Vagina (tissue), 2 donors: Measurements from ENCODE around the gene KIAA0513. TPM values are rescaled to one million over a fixed set of nuclear protein-coding genes. Genes with fewer than 3 reads are reported as not detected.

Experiments used
- DNase-seq, 2 donors: peaks; one replicate each; pipeline ENCODE4 v3.0.0-alpha.2; 2017; ENCODE audit errors: extremely low spot score in 2 of 2
- H3K27ac ChIP-seq: fragments of 200-600 bp; sonication (generic); one replicate; pipeline ENCODE4 v1.5.1; 2019
- H3K27me3 ChIP-seq: fragments of 200-600 bp; sonication (generic); one replicate; pipeline ENCODE4 v1.5.1; 2019
- H3K36me3 ChIP-seq, 2 donors: fragments of 200-600 bp; sonication (generic); one replicate each; pipeline ENCODE4 v1.5.1; 2017 to 2019
- H3K4me1 ChIP-seq: fragments of 200-600 bp; sonication (generic); one replicate; pipeline ENCODE4 v1.5.1; 2019
- H3K4me3 ChIP-seq, 2 donors: fragments of 200-600 bp; sonication (generic); 1 replicate in 1 of 2; 2 replicates in 1 of 2; pipeline ENCODE4 v1.5.1; 2016 to 2019
- H3K9me3 ChIP-seq: fragments of 200-600 bp; sonication (generic); one replicate; pipeline ENCODE4 v1.5.1; 2019
- CTCF ChIP-seq, 3 experiments: fragments of 450-650 bp in 2 of 3; fragments of 200-600 bp in 1 of 3; sonication (generic) in 1 of 3; IDR thresholded peaks; one replicate each; pipeline ENCODE4 v1.5.1; 2017 to 2019; ENCODE audit warnings: antibody characterized with exemption in 3 of 3, mild to moderate bottlenecking in 2 of 3, moderate library complexity in 2 of 3
- POLR2A ChIP-seq, 2 donors: fragments of 450-650 bp; IDR thresholded peaks; one replicate each; pipeline ENCODE4 v1.6.1; 2017; ENCODE audit warnings: antibody characterized with exemption in 2 of 2, mild to moderate bottlenecking in 2 of 2, moderate library complexity in 2 of 2
- POLR2AphosphoS5 ChIP-seq, 2 donors: sonication (generic); formaldehyde crosslinking; IDR thresholded peaks; one replicate each; pipeline ENCODE4 v1.9.0; 2017; ENCODE audit warnings: antibody characterized with exemption in 2 of 2, mild to moderate bottlenecking in 2 of 2, low read depth in 1 of 2; ENCODE audit not compliant: insufficient read depth in 1 of 2
- intact Hi-C: fragments of 100-400 bp; cut with DNase I; formaldehyde crosslinking; loops from one replicate; pipeline ENCODE4 v1.15.1; 2023
- total RNA-seq: library from RNA; depleted of rRNA; stranded (reverse); fragments of >200 nt; gene quantifications from one replicate; pipeline ENCODE4 v1.2.3, GENCODE V29; 2016

The KIAA0513 gene
- total RNA-seq, 1 donor from 2014 or later, result 26.8 TPM

GRCh38 chr16:85055493-85056210 is 28.1 kb downstream of the KIAA0513 start:
- H3K4me1 ChIP-seq, result peaks cover 35% of the 10 kb centered on the region
- DNase-seq, result no peak
- no peaks in the 10 kb centered on the region for H3K36me3 ChIP-seq
- peak overlapping the region; percentile 86 for H3K27ac ChIP-seq
- intact Hi-C loops, result no loop called here
- no peaks in the 10 kb centered on the region for H3K9me3 ChIP-seq
- TF ChIP-seq POLR2A (IDR thresholded peaks at IDR 0.05), result no peak
- TF ChIP-seq POLR2AphosphoS5 (IDR thresholded peaks at IDR 0.05; ENCODE audit: insufficient read depth in 1 of 2, low read depth in 1 of 2), result peak; percentile 12 to 43
- H3K4me3 ChIP-seq, result peak overlapping the region; percentile 14 to 37
- H3K27me3 ChIP-seq, result no peaks in the 10 kb centered on the region

- TF ChIP-seq POLR2AphosphoS5 (IDR thresholded peaks at IDR 0.05; ENCODE audit: insufficient read depth in 1 of 2, low read depth in 1 of 2) (no peak), CTCF (IDR thresholded peaks at IDR 0.05) (peak in 1 of 3 experiments; percentile 18)
- intact Hi-C loops, result no loop called here
- H3K4me3 ChIP-seq, result peak overlapping the region; percentile 14 to 37
- H3K27ac ChIP-seq, result peak overlapping the region; percentile 86
- H3K36me3 ChIP-seq, result no peaks in the 10 kb centered on the region
- DNase-seq, result no peak
- no peaks in the 10 kb centered on the region for H3K9me3 ChIP-seq
- no peaks in the 10 kb centered on the region for H3K27me3 ChIP-seq
- peaks cover 28% of the 10 kb centered on the region for H3K4me1 ChIP-seq
Observed at GRCh38 chr16:85056211-85056748, 28.7 kb downstream of the KIAA0513 start.

GRCh38 chr16:85057212-85057889 is 29.8 kb downstream of the KIAA0513 start:
- no peaks in the 10 kb centered on the region for H3K27me3 ChIP-seq
- intact Hi-C loops, result no loop called here
- H3K27ac ChIP-seq, result peak overlapping the region; percentile 86
- H3K4me1 ChIP-seq, result peaks cover 23% of the 10 kb centered on the region
- TF ChIP-seq POLR2AphosphoS5 (IDR thresholded peaks at IDR 0.05; ENCODE audit: insufficient read depth in 1 of 2, low read depth in 1 of 2) (no peak), CTCF (IDR thresholded peaks at IDR 0.05) (no peak), POLR2A (IDR thresholded peaks at IDR 0.05) (no peak)
- H3K36me3 ChIP-seq, result no peaks in the 10 kb centered on the region
- H3K4me3 ChIP-seq, result no peak overlapping the region
- DNase-seq, result no peak
- H3K9me3 ChIP-seq, result no peaks in the 10 kb centered on the region

DNA sequence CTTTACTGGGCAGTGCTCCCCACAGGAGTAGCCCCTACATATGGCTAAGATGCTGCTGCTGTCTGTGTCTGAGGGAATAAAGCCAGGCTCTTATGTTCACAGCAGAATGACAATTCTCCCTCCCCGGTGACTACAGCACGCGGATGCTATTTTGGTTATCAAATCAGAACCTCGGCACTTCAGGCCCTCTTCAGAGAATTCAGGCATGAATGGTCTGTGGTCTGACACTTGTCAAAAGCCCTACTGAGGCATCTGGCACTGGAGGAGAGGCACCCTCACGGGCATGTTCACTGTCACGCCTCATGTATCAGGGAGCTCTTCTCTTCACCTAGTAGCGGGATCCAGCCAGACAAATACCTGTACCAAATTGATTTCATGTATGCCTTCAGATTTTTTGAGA is 30.4 kb downstream of the KIAA0513 start:
- Histone ChIP-seq H3K4me1 (peaks cover 29% of the 10 kb centered on the region), H3K27ac (no peak overlapping the region)

GRCh38 chr16:85058909-85059308 is 31.3 kb downstream of the KIAA0513 start:
- H3K9me3 ChIP-seq, result no peaks in the 10 kb centered on the region
- no peak for DNase-seq
- H3K27ac ChIP-seq, result no peak overlapping the region
- no peak overlapping the region for H3K4me3 ChIP-seq
- intact Hi-C loops, result no loop called here
- H3K36me3 ChIP-seq, result no peaks in the 10 kb centered on the region
- no peaks in the 10 kb centered on the region for H3K27me3 ChIP-seq
- H3K4me1 ChIP-seq, result peaks cover 33% of the 10 kb centered on the region
- no peak for TF ChIP-seq CTCF (IDR thresholded peaks at IDR 0.05)
- TF ChIP-seq POLR2AphosphoS5 (IDR thresholded peaks at IDR 0.05; ENCODE audit: insufficient read depth in 1 of 2, low read depth in 1 of 2), result no peak
- no peak for TF ChIP-seq POLR2A (IDR thresholded peaks at IDR 0.05)

More for the DNA sequence above, 30.4 kb downstream of the KIAA0513 start:
- Histone ChIP-seq H3K27me3 (no peaks in the 10 kb centered on the region), H3K4me3 (no peak overlapping the region), H3K36me3 (no peaks in the 10 kb centered on the region), H3K9me3 (no peaks in the 10 kb centered on the region)
- no peak for TF ChIP-seq POLR2A (IDR thresholded peaks at IDR 0.05)
- no peak for TF ChIP-seq CTCF (IDR thresholded peaks at IDR 0.05)
- TF ChIP-seq POLR2AphosphoS5 (IDR thresholded peaks at IDR 0.05; ENCODE audit: insufficient read depth in 1 of 2, low read depth in 1 of 2), result no peak
- DNase-seq, result no peak
- intact Hi-C loops, result no loop called here
